HepG2 (cell line): ENCODE results near the gene GNAT3. TPM values are rescaled to one million over a fixed set of nuclear protein-coding genes. Genes with fewer than 3 reads are reported as not detected.

Experiments
- ATAC-seq: fragments of 200-7000 bp; cut with Tn5 transposase; 3 replicates; pipeline ENCODE4 v1.9.1; 2020; ENCODE audit warnings: mild to moderate bottlenecking, moderate library complexity
- BruUV-seq: library from RNA; stranded (reverse); fragments of 400-500 nt; replicated peaks from 2 replicates; lab custom pipeline; 2021; lab: Mats Ljungman, UMichigan
- CTCF ChIA-PET: fragments of 300-600 bp; formaldehyde crosslinking; extraction: SDS; loops from one replicate; lab custom pipeline; 2021; ENCODE audit warnings: low total read pairs, inconsistent platforms, low intra/inter-chr PET ratio; lab: Yijun Ruan, JAX
- POLR2A ChIA-PET: fragments of 350-600 bp; sonication (Branson Sonifier 250); formaldehyde crosslinking; loops from one replicate; lab custom pipeline; 2020; ENCODE audit warnings: antibody characterized with exemption, inconsistent platforms; lab: Yijun Ruan, JAX
- DNase-seq: peaks from one replicate; pipeline ENCODE4 v3.0.0-alpha.2; 2015; ENCODE audit warnings: low spot score
- FAIRE-seq: peaks from 3 replicates; lab custom pipeline; 2011; peaks lifted over from hg19 to GRCh38; lab: Jason Lieb, UNC
- H2AFZ ChIP-seq: one replicate; pipeline ENCODE4 v1.6.1; 2011; ENCODE audit warnings: low read length, inconsistent platforms
- H3K27ac ChIP-seq: fragments of 300-600 bp; 3 replicates; pipeline ENCODE4 v1.8.0; 2011; ENCODE audit warnings: mixed run types, mild to moderate bottlenecking, mixed read lengths, low read length, inconsistent platforms; ENCODE audit not compliant: insufficient read depth; ENCODE audit errors: extremely low read length
- H3K27me3 ChIP-seq, 2 experiments: fragments of 200-600 bp in 1 of 2; 2 replicates in 1 of 2; 3 replicates in 1 of 2; pipeline versions ENCODE4 v1.6.0 to v1.8.0; 2011; ENCODE audit warnings: low read length in 2 of 2, mild to moderate bottlenecking in 2 of 2, moderate library complexity in 2 of 2, inconsistent platforms in 1 of 2; ENCODE audit not compliant: insufficient read depth in 2 of 2, control insufficient read depth in 1 of 2
- H3K36me3 ChIP-seq, 2 experiments: fragments of 200-600 bp in 1 of 2; replicated peaks in 1 of 2; 2 replicates in 1 of 2; 3 replicates in 1 of 2; pipeline versions ENCODE4 v1.5.1 to v1.8.0; 2011; ENCODE audit warnings: low read length in 2 of 2, inconsistent platforms in 1 of 2; ENCODE audit not compliant: insufficient read depth in 2 of 2, control insufficient read depth in 1 of 2
- H3K4me1 ChIP-seq: 2 replicates; pipeline ENCODE4 v1.5.1; 2012; ENCODE audit warnings: low read length, inconsistent platforms; ENCODE audit not compliant: insufficient read depth
- H3K4me2 ChIP-seq: 2 replicates; pipeline ENCODE4 v1.6.0; 2011; ENCODE audit warnings: low read depth, low read length, inconsistent platforms
- H3K4me3 ChIP-seq, 3 experiments: fragments of 200-600 bp in 1 of 3; sonication (generic), shearing (Covaris generic) in 1 of 3; replicated peaks in 1 of 3; 2 replicates each; pipeline ENCODE4 v1.5.1; 2011 to 2016; ENCODE audit warnings: low read length in 3 of 3, inconsistent platforms in 2 of 3, low read depth in 2 of 3, mild to moderate bottlenecking in 2 of 3, control low read depth in 1 of 3, mixed read lengths in 1 of 3; ENCODE audit not compliant: insufficient read depth in 1 of 3
- H3K79me2 ChIP-seq: one replicate; pipeline ENCODE4 v1.6.1; 2011; ENCODE audit warnings: low read length, inconsistent platforms; ENCODE audit not compliant: insufficient read depth
- H3K9ac ChIP-seq: 2 replicates; pipeline ENCODE4 v1.6.0; 2011; ENCODE audit warnings: mild to moderate bottlenecking, low read depth, low read length, inconsistent platforms; ENCODE audit not compliant: insufficient read depth
- H3K9me3 ChIP-seq: 2 replicates; pipeline ENCODE4 v1.5.1; 2012; ENCODE audit warnings: mild to moderate bottlenecking, low read length
- H4K20me1 ChIP-seq: 2 replicates; pipeline ENCODE4 v1.6.0; 2011; ENCODE audit warnings: inconsistent platforms, mild to moderate bottlenecking, low read length, moderate library complexity; ENCODE audit not compliant: insufficient read depth
- SATB2 ChIP-seq: sonication (generic); formaldehyde crosslinking; IDR thresholded peaks from 2 replicates; pipeline ENCODE4 v1.5.0; 2020; ENCODE audit warnings: missing genetic modification reagents
- ZBTB40 ChIP-seq, 2 experiments: fragments of 450-650 bp in 1 of 2; sonication (generic) in 1 of 2; formaldehyde crosslinking in 1 of 2; IDR thresholded peaks; 2 replicates each; pipeline versions ENCODE4 v1.6.1 to v1.8.0; 2016 to 2022; ENCODE audit warnings: antibody characterized with exemption in 1 of 2, mild to moderate bottlenecking in 1 of 2, missing genetic modification reagents in 1 of 2
- ZBTB7A ChIP-seq: sonication (generic); formaldehyde crosslinking; IDR thresholded peaks from 2 replicates; pipeline ENCODE4 v1.8.0; 2022; ENCODE audit warnings: mild to moderate bottlenecking, missing genetic modification reagents
- WGBS: methylation state at CpG from one replicate; pipeline ENCODE4 v1.1.6; 2017; ENCODE audit warnings: low lambda C conversion rate; 5-methylcytosine and 5-hydroxymethylcytosine counted together
- in situ Hi-C: cut with HindIII; loops from 2 replicates; pipeline ENCODE4 v1.10.0; 2017; ENCODE audit warnings: low pct_unique_long_range_greater_than_20kb; ENCODE audit not compliant: extremely low pct_ligation_motif_present
- intact Hi-C: fragments of 100-400 bp; cut with micrococcal nuclease; formaldehyde crosslinking; loops from one replicate; pipeline ENCODE4 v1.10.0; 2022; ENCODE audit not compliant: unreplicated experiment
- polyA plus RNA-seq, 8 experiments: library from polyadenylated mRNA; depleted of rRNA in 3 of 8; stranded (reverse) in 7 of 8; unstranded in 1 of 8; fragments of >200 nt; fragmentation: Illumina TruSeq in 4 of 8; extraction: Trizol in 4 of 8; gene quantifications; 2 replicates each; pipeline versions ENCODE4 v1.2.1 to v1.2.3, GENCODE V29; 2011 to 2016; ENCODE audit warnings: low read depth in 4 of 8, missing spikeins in 1 of 8, mixed read lengths in 1 of 8; ENCODE audit not compliant: insufficient read depth in 1 of 8
- total RNA-seq, 5 experiments: library from RNA; depleted of rRNA; stranded (reverse); fragments of >200 nt; fragmentation: Illumina TruSeq; extraction: Trizol; gene quantifications; 2 replicates each; pipeline ENCODE4 v1.2.3, GENCODE V29; 2016; ENCODE audit warnings: low read depth in 1 of 5

GNAT3 gene
- total and polyA plus RNA-seq, 2 of the 13 experiments (the other 11 are each of a cell fraction or from before 2014, with no cell fraction given): not detected

GRCh38 chr7:80508440-80508839, 3.4 kb downstream of the GNAT3 start:
- in situ Hi-C loops: no loop called here
- intact Hi-C loops: no loop called here
- no peak overlapping the region for H3K4me2 ChIP-seq
- no peaks in the 10 kb centered on the region for H3K9me3 ChIP-seq
- ATAC-seq (no peak), DNase-seq (no peak), FAIRE-seq (no peak)
- CTCF ChIA-PET: no interaction called here
- no peak overlapping the region for H2AFZ ChIP-seq
- no peaks in the 10 kb centered on the region for H3K4me1 ChIP-seq
- 71% methylated on average over 6 of the region's 6 CpGs for WGBS
- BruUV-seq: no TSS peak
- H3K4me3 ChIP-seq: no peak overlapping the region
- POLR2A ChIA-PET: no interaction called here
- TF ChIP-seq ZBTB7A (CRISPR knock-in tag): no peak
- TF ChIP-seq SATB2 (CRISPR knock-in tag): no peak
- TF ChIP-seq ZBTB40 (IDR thresholded peaks at IDR 0.05): no peak
- no peak for TF ChIP-seq ZBTB40 (CRISPR knock-in tag; IDR thresholded peaks at IDR 0.05)
- H3K9ac ChIP-seq: no peak overlapping the region
- no peak overlapping the region for H3K27ac ChIP-seq
- no peaks in the 10 kb centered on the region for H3K36me3 ChIP-seq
- H3K27me3 ChIP-seq: no peaks in the 10 kb centered on the region
- H3K79me2 ChIP-seq: no peaks in the 10 kb centered on the region
- no peaks in the 10 kb centered on the region for H4K20me1 ChIP-seq
